ENCODE measurements around the gene DTNA.

The DTNA gene

GRCh38 chr18:34859496-34859895 lies 149.4 kb downstream of the DTNA start:
- DNase-seq (ENCODE audit: low spot score), result no peak

DNA sequence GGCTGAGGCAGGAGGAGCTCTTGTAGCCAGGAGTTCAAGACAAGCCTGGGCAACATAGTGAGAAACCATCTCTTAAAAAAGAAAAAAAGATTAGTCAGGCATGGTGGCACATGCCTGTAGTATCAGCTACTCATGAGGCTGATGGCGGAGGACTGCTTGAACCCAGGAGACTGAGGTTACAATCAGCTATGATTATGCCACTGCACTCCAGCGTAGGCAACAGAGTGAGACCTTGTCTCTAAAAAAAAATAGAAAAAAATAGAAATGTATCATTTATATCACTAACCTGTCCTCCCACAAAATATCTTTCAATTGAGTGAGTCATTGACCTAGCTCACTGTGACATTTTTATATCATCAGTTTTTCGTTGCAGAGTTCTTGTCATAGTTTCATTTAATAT lies 152.5 kb downstream of the DTNA start:
- DNase-seq (ENCODE audit: low spot score), result no peak

GRCh38 chr18:34863702-34864101 lies 153.6 kb downstream of the DTNA start:
- DNase-seq (ENCODE audit: low spot score), result no peak

GRCh38 chr18:34864836-34865497 lies 154.9 kb downstream of the DTNA start:
- DNase-seq (ENCODE audit: low spot score), result no peak

- DNase-seq (ENCODE audit: low spot score), result no peak
Observed at GRCh38 chr18:34866310-34866709, 156.2 kb downstream of the DTNA start.

DNA sequence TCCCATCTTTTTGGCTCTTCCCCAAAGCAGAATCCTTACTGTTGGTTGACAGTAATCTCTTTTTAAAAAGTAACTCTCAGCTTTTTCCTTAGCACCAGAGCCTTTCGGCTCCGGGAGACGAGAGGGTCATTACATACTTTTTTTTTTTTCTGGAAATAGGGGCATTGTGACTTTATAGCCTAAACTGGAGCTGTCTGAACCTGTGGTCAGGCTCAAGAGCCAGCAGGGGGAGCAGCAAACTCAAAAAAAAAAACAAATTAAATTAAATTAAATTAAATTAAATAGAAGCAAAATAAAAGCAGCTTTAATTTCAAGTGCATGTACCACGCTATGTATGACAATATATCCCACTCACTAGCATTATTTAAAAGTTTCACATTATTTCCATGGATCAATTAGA lies 156.6 kb downstream of the DTNA start:
- DNase-seq (ENCODE audit: low spot score), result peak; percentile 15

GRCh38 chr18:34867520-34867919 lies 157.4 kb downstream of the DTNA start:
- no peak for DNase-seq (ENCODE audit: low spot score)

- DNase-seq (ENCODE audit: low spot score), result no peak
Observed at GRCh38 chr18:34870555-34871310, 160.6 kb downstream of the DTNA start.

GRCh38 chr18:34871435-34871834 lies 161.3 kb downstream of the DTNA start:
- DNase-seq (ENCODE audit: low spot score), result no peak

DNA sequence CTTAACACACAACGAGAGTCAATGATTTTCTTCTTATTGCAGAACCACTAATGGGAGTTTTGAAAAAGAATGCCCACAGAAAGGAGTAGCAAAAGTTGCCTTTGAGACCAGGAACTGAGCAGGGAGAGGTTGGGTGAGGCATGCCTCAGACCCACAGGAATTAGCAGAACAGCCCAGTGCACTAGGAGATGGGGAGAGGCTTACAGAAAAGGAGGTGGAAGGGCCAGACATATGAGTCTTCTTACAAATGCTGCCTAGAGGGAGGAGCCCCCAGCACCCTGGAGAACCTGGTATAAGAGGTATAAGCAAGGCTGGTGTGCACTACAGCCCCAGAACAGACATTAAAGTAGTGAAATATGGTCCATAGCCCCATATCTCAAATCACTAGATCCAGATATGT lies 162.0 kb downstream of the DTNA start:
- DNase-seq (ENCODE audit: low spot score), result no peak

- DNase-seq (ENCODE audit: low spot score), result no peak
Observed at GRCh38 chr18:34873986-34874580, 164.0 kb downstream of the DTNA start.

DNA sequence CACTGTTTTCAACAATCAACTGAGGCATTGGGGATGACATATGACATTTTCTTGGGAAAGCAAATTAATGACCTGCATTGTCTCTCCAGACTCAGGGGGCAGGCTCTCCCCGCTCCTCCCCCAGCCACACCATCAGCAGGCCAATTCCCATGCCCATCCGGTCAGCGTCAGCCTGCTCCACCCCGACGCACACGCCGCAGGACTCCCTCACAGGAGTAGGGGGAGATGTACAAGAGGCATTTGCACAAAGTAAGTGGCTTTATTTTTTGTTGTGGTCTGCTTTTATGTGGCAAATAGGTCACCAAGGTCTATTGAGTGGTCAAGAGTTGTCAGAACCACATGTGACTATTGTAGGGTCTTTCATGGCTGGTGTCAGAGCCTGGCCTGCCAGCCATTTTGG lies 165.1 kb downstream of the DTNA start:
- DNase-seq (ENCODE audit: low spot score), result peak; percentile 13

GRCh38 chr18:34880403-34880802 lies 170.3 kb downstream of the DTNA start:
- no peak for DNase-seq (ENCODE audit: low spot score)

DNA sequence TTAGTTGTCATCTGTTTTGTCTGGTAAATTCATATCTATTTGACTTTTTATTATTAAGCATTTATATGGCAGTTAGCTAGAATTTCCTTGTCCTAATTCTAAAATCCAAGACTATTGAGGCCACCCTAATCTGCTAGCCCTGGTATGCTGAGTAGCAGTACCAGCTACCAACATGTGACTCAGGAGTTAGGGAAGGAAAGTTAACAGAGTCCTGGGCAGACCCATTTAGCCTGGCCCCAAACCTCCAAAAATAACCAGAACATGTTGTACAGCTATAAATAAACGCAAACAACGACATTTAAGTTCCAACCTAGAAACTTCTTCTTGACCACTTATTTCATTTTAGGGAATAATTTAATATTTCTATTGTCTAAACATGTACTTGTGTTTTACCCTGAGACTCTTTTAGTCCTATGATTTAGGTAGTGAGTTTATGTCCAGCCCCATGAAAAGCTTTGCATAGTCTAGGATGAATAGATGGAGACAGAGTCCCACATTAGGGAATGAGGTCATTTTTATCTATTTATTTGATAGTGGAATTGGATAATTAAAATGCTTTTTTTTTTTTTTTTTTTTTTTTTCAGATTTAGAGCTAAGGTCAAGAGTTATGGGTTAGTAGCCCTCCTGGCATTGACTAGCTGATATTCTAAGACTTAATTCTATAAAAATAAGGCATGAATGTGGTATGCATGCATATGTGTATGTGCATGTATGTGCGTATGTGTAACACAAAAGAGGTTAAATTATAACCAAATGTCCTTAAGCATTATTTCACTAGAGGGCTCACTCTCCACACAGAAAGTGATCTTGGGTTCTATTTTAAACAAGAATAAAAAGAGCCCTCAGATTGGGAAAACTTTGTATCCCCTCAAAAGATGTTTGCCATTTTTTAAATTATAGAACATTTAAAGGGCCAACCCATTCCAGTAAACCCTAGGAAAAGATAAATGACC lies 171.1 kb downstream of the DTNA start:
- peak; percentile 72 for DNase-seq (ENCODE audit: low spot score)

DNA sequence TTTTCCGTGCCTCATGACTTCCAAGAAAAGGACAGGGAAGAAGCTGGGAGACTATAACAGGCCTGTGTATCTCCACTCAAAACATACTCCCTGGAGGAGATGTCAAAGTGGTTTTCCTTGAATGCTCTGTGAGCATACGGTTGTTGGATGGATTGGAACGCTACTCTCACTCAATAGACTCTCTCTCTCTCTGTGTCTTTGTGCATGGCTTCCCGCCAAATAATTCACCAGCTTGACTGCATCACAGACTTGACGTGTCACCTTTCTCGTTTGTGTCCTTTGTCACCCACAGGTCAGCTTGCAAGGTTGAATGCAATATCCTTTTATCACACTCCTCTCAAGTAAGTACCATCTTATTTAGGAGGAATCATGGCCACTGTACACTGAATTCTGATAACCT lies 174.3 kb downstream of the DTNA start:
- DNase-seq (ENCODE audit: low spot score), result no peak

GRCh38 chr18:34886177-34886576 lies 176.1 kb downstream of the DTNA start:
- no peak for DNase-seq (ENCODE audit: low spot score)

- no peak for DNase-seq (ENCODE audit: low spot score)
Observed at GRCh38 chr18:34887881-34888580, 177.9 kb downstream of the DTNA start.

- no peak for DNase-seq (ENCODE audit: low spot score)
Observed at GRCh38 chr18:34890486-34891085, 180.5 kb downstream of the DTNA start.

GRCh38 chr18:34892379-34892778 lies 182.3 kb downstream of the DTNA start:
- no peak for DNase-seq (ENCODE audit: low spot score)

- DNase-seq (ENCODE audit: low spot score), result no peak
Observed at GRCh38 chr18:34893239-34893638, 183.1 kb downstream of the DTNA start.

- DNase-seq (ENCODE audit: low spot score), result no peak
Observed at GRCh38 chr18:34901299-34901698, 191.2 kb downstream of the DTNA start.

Measured in pons (tissue), 1 donor.